ENCODE measurements around the gene SMAGP.
A peak's percentile ranks its signal among the peaks of the same experiment; 100 is the strongest.
"Not testable (repeated sequence)": the region's sequence is repeated elsewhere in the genome, so short reads cannot be mapped to it uniquely, and the experiment has no call there.

SMAGP gene

DNA sequence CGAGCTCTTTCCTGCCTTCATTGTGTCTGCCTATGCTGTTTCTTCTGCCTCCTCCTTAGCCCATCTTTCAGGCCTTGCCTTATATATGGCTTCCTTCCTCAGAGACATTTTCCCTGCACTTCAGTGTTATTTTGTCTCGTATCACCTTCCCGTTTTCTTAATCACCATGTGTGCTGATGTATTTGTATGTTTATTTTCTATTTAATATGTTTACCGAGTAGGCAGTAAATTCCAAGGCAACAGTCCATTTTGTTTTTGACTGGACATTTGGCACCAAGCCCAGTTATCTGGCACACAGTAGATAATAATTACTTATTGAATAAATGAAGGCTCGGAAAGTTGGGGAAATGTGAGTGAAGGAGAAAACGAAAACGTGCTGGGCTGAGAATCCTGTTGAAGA, 47.8 kb downstream of the SMAGP start:
- DNase-seq: no peak

DNA sequence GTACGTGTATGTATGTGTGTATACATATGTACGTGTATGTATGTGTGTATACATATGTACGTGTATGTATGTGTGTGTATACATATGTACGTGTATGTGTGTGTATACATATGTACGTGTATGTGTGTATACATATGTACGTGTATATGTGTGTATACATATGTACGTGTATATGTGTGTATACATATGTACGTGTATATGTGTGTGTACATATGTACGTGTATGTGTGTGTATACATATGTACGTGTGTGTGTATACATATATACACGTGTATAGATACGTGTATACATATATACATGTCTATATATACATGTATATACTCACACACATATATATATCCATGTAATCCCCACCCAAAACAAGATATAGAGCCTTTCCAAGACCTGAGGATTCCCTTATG, 50.4 kb downstream of the SMAGP start:
- not testable (repeated sequence) for DNase-seq

DNA sequence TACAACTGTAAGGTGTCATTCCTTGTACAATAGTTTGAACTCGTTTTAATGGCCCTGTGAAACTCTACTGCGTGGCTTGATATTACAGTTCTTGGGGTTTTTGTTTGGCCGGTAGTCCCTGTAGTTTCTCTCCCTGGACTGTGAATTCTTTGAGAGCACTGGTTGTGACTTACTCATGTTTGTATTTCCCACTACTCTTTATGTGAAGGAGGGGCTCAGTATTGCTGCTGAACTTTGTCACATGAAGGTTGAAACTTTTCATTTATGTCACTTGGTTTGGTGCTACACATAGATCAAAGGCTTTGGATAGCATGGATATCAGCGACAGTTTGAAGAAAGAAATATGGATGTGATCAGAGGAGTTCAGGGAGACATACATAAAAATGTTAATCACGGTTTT, 50.9 kb downstream of the SMAGP start:
- no peak for DNase-seq

DNA sequence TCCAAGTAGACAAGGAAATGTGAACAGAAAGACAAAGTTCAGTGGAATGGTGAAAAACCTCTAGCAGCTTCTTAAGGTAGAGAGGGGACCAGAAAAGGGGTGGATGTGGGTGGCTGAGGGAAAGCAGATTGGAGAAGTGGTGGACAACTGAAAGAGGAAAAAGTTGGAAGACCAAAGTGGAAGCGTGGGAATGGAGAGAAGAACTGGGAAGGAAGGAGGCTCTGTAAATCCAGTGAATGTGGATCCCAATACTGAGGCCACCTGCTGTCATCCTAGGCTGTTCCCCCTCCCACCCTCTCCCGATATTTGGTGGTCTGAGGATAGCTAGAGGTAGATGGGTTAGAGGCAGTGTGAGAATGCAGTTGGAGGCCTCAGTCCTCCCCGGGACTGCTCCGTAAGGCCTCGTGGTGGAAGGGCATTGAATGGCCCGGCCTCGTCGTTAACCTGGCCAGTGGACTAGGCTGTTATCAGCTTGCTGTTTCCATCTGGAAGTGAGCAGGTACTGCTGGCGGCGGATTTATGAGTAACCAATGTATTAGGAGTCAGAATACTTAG, 51.5 kb downstream of the SMAGP start:
- DNase-seq: no peak

DNA sequence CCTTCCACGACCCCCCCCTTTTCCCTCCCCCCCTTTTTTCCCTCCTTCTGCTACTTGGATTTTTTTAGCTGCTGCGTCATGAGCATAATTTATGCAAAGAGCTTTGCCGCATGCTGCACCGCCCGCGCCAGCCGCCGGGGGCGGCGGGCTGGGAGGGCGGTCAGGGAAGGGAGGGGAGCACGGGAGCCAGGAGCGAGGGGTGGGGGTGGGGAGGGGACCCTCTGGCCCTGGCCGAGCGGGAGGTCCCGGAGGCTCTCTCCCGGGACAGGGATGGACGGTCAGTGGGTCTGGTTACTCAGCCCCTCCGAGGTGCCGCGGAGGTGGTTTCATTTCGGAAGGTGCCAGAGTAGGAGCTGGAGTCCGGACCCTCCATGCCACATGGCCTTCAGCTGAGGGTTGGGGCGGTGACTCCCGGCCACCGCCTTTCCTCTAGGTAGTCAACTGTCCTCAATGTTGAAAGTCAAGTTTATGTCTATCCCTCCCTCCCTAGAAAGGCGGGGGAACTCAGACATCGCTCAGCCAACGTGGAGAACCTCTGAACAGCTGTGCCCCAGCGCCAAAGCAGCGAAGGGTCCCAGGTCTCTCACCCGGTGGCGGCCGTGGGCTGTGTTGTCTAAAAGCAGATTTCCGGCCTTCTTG, 52.1 kb downstream of the SMAGP start, which contains the start of gene POU6F1:
TSS of gene POU6F1 (minus strand) at position 95 of the 639 bp plus-strand sequence. CDS start 11,226 bp downstream, outside the sequence.
- peak; percentile 18 for DNase-seq

DNA sequence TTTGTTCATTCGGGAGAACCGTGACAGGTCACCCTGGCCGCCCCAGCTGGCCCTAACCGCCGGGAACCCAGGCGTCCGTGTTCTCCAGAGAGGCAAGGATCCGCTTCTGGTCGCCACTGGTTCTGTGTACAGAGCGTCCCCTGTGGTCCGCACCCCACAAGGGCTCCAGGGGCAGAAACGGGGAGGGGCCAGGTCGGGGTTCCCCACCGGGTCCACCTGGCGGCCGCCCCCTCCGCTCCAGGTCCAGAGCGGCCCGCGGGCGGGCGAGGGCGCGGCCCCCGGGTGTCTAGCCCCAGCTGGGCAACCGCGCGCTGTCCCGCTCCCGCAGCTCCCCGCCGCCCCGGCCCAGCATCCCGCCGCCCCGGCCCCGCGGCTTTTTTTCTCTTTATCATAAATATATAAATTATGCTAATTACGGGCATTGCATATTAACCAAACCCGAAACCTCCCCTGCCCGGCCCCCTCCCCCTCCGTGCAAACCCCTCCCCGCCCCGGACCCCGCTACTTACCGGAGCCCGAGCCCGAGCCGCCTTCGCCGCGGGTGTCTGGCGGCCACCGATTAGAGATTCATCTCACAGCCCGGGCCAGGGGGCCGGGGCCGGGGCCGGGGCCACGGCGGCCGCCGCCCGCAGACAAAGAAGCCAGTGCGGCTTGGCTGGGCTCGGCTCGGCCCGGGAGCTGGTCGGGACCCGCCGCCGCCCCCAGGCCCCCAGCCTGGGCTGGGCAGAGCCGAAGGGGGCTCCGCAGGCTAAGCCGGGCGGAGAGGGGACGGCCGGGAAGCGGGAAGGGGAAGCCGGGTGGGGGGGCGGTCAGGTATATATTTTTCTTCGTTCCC, 52.9 kb downstream of the SMAGP start:
- no peak for DNase-seq

DNA sequence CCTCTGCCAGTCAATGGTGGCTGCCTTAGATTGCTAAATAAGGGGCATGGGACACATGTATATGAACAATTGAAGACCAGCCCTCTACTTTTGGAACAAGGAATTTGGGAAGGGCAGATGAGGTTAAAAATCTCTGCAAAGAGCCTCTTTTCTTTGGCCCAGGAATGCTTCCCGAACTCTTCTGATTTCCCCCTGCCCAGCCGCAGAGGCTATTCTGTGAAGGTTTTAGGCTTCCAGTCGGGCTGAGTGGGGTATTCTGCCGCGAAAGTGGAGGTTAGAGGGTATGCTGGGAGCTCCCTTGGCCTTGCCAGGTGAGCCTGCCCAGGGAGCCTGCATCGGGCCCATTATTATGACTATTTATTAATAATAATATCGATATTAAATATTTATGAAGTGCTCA, 53.6 kb downstream of the SMAGP start:
- DNase-seq: no peak

DNA sequence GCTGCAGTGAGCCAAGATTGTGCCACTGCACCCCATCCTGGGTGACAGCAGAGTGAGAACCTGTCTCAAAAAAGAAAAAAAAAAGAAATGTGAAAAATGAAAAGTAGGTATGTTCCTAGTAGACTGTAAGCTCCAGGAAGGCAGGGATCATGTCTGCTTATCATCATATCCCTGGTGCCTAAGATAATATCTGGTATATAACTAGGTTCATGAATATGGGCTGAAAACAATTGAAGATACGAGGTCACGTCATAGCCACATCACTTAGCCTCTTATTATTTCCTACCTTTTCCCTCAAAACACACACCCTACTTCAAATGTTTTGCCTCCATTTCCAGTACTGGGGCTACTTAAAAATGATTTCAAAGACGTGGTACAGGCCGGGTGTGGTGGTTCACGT, 55.3 kb downstream of the SMAGP start:
- DNase-seq: no peak

DNA sequence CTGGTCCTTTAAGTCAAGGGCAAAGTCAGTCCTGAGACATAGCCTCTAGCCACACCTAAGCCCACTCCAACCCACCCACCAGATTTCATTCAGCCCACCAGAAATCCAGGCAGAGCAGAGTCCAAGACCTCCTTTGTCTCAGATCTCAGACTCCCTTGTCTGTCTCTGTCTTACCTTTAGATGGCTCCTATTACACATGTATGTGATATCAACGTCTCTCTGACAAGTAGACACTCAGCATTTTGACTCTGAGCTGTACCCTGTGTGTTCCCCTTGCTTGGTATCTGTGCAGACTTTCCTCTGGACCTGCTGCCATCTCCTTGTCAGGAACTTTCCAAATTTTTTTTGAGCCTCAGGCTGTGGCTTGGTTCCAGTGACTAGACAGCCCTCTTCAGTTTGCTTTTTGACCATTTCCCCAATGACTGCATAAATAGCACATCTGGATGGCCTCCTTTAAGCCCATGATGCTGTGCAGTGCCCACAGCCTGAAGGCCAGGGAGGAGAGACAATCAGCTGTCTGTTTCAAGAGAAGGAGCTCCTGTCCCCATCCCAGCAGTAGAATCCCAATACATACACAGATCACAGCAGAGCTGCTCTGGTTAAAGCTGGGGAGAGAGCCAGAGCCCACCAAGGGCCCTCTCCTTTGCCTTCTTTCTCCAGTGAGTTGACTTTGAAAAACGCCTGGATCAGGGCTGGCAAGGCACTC, 59.4 kb downstream of the SMAGP start:
- no peak for DNase-seq

DNA sequence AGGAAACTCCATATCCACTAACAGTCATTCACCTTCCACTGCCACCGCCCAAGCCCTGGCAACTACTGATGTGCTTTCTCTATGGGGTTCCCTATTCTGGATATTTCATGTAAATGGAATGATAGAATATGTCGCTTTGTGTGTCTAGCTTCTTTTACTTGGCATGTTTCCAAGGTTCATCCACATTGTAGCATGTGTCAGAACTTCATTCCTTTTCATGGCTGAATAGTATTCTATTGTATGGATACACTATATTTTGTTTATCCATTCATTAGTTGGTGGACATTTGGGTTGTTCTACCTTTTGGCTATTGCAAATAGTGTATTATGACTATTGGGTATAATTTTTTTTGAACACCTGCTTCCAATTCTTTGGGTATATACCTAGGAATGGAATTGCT, 61.0 kb downstream of the SMAGP start:
- no peak for DNase-seq

DNA sequence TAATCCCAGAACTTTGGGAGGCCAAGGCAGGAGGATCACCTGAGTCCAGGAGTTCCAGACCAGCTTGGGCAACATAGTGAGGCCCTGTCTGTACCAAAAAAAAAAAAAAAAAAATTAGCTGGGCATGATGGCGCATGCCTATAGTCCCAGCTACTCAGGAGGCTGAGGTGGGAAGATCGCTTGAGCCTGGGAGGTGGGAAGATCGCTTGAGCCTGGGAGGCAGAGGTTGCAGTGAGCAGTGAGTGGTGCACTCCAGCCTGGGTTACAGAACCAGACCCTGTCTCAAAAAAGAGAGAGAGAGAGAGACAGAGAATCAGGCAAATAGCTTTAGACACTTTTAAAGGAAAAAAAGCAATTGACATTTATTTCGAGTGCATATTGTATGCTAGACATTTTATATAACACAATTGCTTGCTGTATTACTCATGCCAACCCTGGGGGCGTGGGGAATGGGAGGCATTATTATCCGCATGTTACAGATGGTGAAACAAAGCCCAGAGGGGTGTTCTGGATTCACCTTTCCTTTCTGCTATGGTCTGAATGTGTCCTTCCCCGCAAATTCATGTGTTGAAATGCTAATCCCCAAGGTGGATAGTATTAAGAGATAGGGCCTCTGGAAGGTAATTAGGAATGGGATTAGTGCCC, 62.1 kb downstream of the SMAGP start:
- no peak for DNase-seq

DNA sequence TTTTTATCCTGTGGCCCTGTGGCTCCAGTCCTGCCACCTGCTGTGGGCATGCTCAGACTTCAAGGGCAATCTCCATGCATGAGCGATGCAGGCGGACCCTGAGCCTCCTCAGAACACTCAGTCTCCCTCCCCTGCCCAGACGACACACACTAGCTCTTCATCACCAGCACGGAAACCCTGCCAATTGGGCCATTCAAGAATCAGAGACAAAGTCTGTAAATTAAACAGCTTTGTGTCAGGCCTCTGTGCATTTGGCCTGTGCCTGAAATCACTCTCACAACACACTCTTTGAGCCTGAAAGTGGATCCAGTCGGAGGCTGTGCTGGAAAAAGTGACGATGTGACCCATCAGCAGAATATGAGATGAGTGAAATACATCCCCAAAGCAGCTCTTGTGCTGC, 64.9 kb downstream of the SMAGP start:
- no peak for DNase-seq

DNA sequence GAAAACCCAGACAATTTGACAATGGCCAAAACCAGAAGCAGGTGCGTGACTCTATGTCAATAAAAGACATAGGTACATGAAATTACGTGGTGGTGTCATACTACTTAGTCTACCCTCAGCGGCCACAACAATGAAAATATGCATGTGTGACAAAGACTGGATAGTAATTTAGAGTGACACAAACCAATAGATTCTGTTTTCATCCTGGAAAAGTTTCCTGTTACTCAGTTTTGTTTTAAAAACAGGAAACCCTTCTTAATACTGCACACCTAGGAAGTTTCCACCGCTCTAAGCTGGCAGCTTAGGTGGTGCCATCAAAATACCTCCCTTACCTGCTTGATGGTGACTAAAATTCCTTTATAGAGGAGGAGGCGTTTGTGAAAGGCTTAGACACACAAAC, 67.5 kb downstream of the SMAGP start:
- no peak for DNase-seq

DNA sequence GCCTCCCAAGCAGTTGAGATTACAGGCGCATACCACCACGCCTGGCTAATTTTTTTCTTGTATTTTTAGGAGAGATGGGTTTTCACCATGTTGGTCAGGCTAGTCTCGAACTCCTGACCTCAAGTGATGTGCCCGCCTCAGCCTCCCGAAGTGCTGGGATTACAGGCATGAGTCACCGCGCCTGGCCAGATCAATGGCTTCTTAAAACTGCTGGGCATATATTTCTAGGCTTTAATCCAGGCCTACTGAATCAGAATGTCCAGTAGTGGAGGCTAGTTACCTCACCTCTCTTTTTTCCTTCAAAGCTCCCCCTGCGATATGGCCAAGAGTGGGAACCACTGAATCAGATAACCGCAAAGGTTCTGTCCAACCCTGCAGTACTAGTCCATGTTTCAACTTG, 69.4 kb downstream of the SMAGP start:
- no peak for DNase-seq

DNA sequence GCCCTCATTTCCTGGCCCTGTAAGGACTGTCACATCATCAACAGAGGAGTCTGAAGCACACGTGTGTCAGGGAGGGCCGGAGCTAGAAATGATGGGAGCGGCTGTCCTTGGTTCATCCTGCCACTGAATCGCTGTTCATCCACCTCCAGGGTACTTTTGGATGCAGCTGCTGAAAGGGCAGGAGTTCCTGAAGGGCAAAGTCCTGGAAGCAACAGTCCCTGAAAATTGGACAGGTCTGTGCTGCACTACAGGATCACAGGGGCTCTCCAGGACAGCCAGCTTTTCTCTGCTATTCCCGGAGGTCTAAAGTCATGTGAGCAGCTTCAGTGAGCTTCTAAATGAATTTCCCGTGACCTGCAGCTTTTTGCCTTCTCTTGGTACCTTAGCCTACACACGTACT, 70.1 kb downstream of the SMAGP start:
- DNase-seq: no peak

DNA sequence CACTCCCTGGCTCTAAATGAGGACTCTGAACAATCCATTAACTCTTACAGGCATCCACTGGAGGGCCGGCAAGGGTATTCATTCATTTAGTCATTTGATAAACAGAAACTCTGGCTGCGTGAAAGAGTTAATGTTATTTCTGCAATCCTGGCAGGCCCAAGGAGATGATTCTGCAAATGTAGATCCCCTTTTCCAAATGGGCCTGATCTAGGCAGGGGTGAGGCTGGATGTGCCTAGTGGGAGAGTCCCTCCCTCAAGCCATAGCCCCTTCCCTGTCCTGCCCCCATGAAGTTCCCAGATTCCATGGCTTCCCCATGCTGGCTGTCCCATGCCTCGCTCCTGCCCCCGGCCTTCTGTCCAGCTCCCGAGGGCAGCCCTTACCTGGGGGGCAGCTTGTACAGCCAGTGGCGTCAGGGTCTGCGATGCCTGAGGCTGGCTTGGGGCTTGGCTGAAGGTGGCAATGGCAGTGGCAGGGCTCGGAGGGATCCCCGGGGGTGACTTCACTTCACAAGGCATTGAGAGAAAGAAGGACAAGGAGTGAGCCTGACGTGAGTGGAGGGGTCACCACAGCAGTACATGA, 70.8 kb downstream of the SMAGP start:
- no peak for DNase-seq

DNA sequence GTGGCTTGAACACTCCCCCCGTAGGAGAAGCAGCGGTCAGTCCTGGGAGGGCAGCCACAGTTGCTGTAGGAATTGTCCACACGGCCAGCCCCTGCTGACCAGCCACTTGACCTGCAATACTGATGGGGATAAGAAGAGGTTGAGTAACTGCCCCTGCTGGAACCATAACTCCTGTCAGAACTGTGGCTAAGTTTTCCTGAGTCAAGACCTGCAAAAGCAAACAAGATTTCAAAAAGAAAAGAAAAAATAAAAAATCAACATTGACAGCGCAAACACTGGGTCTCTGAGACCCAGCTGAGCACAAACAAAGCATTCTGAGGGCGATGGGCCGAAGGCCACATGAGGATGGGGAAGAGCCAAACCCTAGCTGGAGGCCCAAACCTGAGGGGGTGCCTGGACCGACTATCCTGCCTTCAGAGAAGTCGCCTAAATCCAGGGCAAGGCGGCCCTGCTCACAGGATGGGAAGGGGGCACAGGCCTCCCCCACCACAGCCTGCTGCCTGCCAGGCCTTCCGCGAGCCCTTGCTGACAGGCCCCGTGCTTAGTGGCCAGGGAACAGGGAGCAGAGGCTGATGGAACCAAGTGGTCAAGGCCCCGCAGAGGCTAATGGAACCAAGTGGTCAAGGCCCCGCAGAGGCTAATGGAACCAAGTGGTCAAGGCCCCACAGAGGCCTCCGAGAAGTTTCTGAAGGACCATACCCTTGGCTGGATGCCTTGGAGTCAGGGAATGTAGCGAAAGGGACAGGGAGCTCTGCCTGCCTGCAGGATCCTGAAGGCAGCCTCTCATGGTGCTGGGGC, 71.4 kb downstream of the SMAGP start:
- no peak for DNase-seq

DNA sequence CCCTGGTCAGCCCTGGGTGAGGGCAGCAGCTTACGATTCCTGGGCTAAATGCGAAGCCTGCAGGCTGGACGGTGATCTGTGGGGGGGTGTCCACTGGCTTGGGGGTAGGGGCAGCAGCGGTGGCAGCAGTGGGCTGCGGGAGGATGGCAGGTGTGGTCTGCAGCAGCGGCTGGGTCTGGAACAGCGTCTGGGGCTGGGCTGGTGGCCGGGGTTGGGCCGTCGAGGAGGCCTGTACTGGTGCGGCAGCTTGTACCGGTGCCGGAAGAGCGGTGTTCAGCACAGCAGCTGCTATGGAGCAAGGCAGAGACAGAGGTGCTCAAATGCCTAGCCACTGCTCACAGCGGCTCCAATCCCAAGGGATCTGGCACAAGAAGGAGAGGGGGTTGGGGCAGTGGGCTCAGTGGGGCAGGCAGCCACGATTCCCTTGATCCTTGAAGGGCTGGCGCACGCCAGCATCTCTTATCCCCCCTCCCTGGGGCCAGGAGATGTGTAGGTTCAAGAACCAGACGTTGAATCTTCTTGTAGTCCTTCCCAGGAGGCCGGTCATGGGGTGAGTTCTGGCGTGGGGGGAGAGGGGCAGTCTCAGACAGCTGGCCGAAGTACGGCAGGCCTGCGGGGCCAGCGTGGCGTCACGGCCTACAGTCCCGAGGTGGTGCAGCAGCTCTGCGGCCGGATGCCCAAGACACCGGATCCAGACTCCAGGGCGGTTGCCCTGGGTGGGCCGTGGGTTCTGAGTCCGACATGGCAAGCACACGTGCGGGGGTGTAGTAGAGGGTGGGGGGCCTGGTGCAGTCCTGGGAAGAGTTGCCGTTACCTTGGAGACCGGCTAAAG, 72.3 kb downstream of the SMAGP start:
- DNase-seq: no peak

DNA sequence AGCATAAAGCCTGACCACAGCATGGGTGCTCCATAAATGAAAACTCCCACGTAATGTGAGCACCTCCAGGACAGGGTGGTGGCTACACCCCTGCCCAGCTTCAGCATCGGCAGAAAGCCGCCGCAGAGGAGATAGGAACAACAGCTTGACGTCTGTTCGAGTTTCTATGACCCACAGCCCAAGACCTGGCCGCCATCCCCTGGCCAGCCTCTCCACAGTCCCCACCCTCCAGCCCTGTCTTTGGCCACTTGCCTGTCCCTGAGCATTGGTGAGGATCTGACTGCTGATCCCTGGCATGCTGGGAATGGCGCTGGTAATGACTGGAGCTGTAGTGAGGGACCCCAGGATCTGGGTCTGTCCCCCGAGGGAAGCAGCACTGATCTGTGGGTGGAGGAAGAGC, 73.7 kb downstream of the SMAGP start:
- no peak for DNase-seq

DNA sequence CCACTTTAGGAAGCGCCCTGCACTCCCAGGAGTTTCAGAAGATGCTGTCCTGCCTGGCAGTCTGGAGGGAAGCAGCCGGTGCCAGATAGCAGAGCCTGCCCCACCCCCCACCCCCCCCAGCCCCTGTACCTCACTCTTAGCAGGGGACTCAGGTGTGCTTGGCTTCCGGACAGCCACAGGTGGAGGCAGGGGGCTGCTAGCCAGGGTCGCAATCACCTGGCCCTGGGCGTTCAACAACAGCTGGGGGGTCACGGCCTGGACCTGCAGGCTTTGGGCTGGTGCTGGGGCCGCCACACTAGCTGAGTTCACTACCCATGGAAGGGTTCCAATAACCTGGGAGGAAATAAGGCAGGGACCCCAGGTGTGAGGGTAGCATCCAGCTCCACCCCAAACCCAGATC, 74.4 kb downstream of the SMAGP start:
- DNase-seq: no peak

Measured in NCI-H1105 (cell line).